ENCODE data around the gene SELENOK. TPM values are rescaled to one million over a fixed set of nuclear protein-coding genes. Genes with fewer than 3 reads are reported as not detected.
A peak's percentile ranks its signal among the peaks of the same experiment; 100 is the strongest.
"Not testable (repeated sequence)": the region's sequence is repeated elsewhere in the genome, so short reads cannot be mapped to it uniquely, and the experiment has no call there.

The SELENOK gene
- total RNA-seq, 2 experiments from 2014 or later: 32.1 to 35.8 TPM

DNA sequence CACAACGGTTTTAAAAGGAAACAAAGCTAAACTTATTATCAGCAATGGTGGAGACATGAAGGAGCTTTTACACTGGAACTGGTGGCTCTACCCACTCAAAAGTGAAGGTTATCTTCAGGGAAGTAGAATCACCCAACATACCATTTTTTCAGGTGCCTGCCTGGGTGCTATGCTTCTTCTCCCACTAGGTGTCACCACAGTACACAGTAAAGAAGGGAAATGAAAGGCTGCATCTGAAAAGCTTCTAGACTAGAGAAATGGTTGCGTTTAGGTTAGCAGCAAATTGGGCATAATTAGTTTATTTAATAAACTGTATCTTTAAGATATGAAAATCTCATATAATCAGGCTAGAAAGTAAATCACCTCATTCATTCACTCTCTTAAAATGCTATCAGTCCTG lies 47.0 kb upstream of the SELENOK start:
- POLR2A ChIA-PET: no interaction called here
- TF ChIP-seq, protein P1, sequence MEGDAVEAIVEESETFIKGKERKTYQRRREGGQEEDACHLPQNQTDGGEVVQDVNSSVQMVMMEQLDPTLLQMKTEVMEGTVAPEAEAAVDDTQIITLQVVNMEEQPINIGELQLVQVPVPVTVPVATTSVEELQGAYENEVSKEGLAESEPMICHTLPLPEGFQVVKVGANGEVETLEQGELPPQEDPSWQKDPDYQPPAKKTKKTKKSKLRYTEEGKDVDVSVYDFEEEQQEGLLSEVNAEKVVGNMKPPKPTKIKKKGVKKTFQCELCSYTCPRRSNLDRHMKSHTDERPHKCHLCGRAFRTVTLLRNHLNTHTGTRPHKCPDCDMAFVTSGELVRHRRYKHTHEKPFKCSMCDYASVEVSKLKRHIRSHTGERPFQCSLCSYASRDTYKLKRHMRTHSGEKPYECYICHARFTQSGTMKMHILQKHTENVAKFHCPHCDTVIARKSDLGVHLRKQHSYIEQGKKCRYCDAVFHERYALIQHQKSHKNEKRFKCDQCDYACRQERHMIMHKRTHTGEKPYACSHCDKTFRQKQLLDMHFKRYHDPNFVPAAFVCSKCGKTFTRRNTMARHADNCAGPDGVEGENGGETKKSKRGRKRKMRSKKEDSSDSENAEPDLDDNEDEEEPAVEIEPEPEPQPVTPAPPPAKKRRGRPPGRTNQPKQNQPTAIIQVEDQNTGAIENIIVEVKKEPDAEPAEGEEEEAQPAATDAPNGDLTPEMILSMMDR (IDR thresholded peaks at IDR 0.05): peak; percentile 86
- Mint-ChIP-seq H3K27ac (no peak overlapping the region), H3K9me3 (peaks cover 7% of the 10 kb centered on the region), H3K27me3 (peaks cover 24% of the 10 kb centered on the region), H3K4me3 (no peak overlapping the region), H3K4me1 (ENCODE audit: low read depth) (no peaks in the 10 kb centered on the region), H3K36me3 (ENCODE audit: low read depth) (peaks cover 2% of the 10 kb centered on the region)
- ATAC-seq: peak; percentile 60
- intact Hi-C loops (cut with micrococcal nuclease): no loop called here
- DNase-seq: peak; percentile 46
- CTCF ChIA-PET: interaction anchor here (0.6 to 2.6 kb wide), 21 partner anchors 8 to 892 kb away, joined by 3 to 16 read pairs (median 4); no protein-coding TSS in a partner anchor

DNA sequence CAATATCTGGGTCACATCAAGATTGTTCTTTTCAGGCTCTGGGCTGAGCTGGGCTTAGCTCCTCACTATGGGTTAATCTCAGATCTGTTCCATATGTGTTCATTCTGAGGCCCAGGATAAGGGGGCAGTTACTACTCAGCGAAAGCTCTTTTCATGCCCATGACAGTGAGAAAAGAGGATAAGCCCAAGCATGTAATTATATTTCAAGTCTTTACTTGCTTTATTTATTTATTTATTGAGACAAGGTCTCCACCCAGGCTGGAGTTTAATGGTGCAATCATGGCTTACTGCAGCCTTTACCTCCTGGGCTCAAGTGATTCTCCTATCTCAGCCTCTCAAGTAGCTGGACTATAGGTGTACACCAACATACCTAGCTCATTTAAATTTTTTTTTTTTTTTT lies 44.7 kb upstream of the SELENOK start:
- DNase-seq (no peak), ATAC-seq (no peak)
- ChIA-PET CTCF (no interaction called here), POLR2A (no interaction called here)
- Mint-ChIP-seq H3K27me3 (peaks cover 26% of the 10 kb centered on the region), H3K4me3 (no peak overlapping the region), H3K27ac (no peak overlapping the region), H3K9me3 (peaks cover 7% of the 10 kb centered on the region), H3K4me1 (ENCODE audit: low read depth) (no peaks in the 10 kb centered on the region), H3K36me3 (ENCODE audit: low read depth) (peaks cover 2% of the 10 kb centered on the region)
- TF ChIP-seq, protein P1 (IDR thresholded peaks at IDR 0.05): no peak
- intact Hi-C loops (cut with micrococcal nuclease): no loop called here

DNA sequence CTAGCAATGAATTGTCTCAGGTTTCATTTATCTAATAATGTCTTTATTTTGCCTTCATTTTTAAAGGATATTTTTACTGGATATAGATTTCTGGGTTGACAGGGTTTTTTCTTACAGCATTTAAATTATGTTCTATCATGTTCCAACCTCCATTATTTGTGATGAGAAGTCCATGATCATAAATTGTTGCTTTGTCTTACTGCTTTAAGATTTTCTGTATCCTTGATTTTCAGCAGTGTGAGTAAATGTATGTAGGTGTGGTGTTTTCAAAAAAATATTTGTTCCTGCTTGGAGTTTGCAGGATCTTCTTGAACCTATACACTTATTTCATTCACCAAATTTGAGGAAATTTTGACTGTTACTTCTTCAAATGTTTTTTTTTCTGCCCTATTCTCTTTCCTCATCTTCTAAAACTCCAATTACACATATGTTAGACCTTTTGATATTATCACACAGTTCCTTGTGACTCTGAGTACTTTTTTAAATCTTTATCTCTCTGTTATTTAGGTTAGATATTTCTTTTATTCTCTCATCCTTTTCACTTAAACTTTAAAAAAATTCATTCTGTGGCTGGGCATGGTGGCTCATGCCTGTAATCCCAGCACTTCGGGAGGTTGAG lies 43.7 kb upstream of the SELENOK start:
- CTCF ChIA-PET: no interaction called here
- H3K4me1 Mint-ChIP-seq (ENCODE audit: low read depth): no peaks in the 10 kb centered on the region
- no peak overlapping the region for H3K4me3 Mint-ChIP-seq
- peaks cover 7% of the 10 kb centered on the region for H3K9me3 Mint-ChIP-seq
- DNase-seq (no peak), ATAC-seq (no peak)
- POLR2A ChIA-PET: no interaction called here
- H3K36me3 Mint-ChIP-seq (ENCODE audit: low read depth): peaks cover 2% of the 10 kb centered on the region
- peaks cover 26% of the 10 kb centered on the region for H3K27me3 Mint-ChIP-seq
- no peak overlapping the region for H3K27ac Mint-ChIP-seq
- intact Hi-C loops (cut with micrococcal nuclease): no loop called here
- TF ChIP-seq, protein P1 (IDR thresholded peaks at IDR 0.05): no peak

DNA sequence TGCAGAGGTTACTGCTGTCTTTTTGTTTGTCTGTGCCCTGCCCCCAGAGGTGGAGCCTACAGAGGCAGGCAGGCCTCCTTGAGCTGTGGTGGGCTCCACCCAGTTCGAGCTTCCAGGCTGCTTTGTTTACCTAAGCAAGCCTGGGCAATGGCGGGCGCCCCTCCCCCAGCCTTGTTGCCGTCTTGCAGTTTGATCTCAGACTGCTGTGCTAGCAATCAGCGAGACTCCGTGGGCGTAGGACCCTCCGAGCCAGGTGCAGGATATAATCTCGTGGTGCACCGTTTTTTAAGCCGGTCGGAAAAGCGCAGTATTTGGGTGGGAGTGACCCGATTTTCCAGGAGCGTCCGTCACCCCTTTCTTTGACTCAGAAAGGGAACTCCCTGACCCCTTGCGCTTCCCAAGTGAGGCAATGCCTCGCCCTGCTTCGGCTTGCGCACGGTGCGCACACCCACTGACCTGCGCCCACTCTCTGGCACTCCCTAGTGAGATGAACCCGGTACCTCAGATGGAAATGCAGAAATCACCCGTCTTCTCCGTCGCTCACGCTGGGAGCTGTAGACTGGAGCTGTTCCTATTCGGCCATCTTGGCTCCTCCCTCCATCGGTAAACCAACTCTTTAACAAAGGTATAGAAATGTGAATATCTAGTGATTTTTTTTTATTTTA lies 35.7 kb upstream of the SELENOK start:
- CTCF ChIA-PET: interaction anchor here (2.7 kb wide), 1 partner anchor 11 kb away, joined by 14 read pairs; no protein-coding TSS in a partner anchor
- H3K27me3 Mint-ChIP-seq; H3K36me3 Mint-ChIP-seq (ENCODE audit: low read depth); intact Hi-C loops (cut with micrococcal nuclease); H3K4me3 Mint-ChIP-seq; H3K4me1 Mint-ChIP-seq (ENCODE audit: low read depth); DNase-seq; H3K27ac Mint-ChIP-seq; H3K9me3 Mint-ChIP-seq; POLR2A ChIA-PET; ATAC-seq: not testable (repeated sequence)

DNA sequence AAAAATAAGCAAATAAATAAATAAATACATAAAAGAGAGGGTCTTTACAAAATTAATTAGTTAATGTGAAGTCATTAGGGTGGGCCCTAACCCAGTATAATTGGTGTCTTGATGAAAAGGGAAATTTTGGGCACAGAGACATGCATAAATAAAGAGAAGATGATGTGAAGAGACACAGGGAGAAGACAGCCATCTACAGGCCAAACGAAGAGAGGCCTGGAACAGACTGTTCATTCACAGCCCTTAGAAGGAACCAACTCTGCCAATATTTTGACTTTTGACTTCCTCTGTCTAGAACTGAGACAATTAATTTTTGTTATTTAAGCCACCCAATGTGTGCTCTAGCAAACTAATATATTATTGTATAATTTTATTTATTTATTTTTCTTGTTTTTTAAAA lies 29.6 kb upstream of the SELENOK start:
- Mint-ChIP-seq H3K36me3 (ENCODE audit: low read depth) (no peaks in the 10 kb centered on the region), H3K27ac (no peak overlapping the region), H3K9me3 (peaks cover 7% of the 10 kb centered on the region), H3K4me3 (no peak overlapping the region), H3K27me3 (peaks cover 16% of the 10 kb centered on the region), H3K4me1 (ENCODE audit: low read depth) (no peaks in the 10 kb centered on the region)
- ChIA-PET CTCF (no interaction called here), POLR2A (no interaction called here)
- ATAC-seq (no peak), DNase-seq (peak; percentile 5)
- intact Hi-C loops (cut with micrococcal nuclease): no loop called here
- TF ChIP-seq, protein P1 (IDR thresholded peaks at IDR 0.05): peak; percentile 12

Measured in activated CD8-positive, alpha-beta T cell treated with anti-CD3 and anti-CD28 coated beads for 36 hours (primary cell).